Parathyroid adenoma (tissue), 2 donors: ENCODE results near the gene CD96.

ENCODE experiments used
- H2AFZ ChIP-seq: fragments of 300-600 bp; sonication (generic); one replicate; pipeline ENCODE4 v1.7.0; 2017; ENCODE audit warnings: antibody characterized with exemption, mild to moderate bottlenecking
- H3K27ac ChIP-seq: fragments of 300-600 bp; sonication (generic); one replicate; pipeline ENCODE4 v1.7.0; 2017
- H3K27me3 ChIP-seq: fragments of 300-600 bp; sonication (generic); one replicate; pipeline ENCODE4 v1.7.0; 2017; ENCODE audit warnings: low read length; ENCODE audit not compliant: control insufficient read depth, insufficient read depth
- H3K36me3 ChIP-seq: fragments of 300-600 bp; sonication (generic); one replicate; pipeline ENCODE4 v1.7.0; 2017; ENCODE audit warnings: low read length; ENCODE audit not compliant: control insufficient read depth, insufficient read depth
- H3K4me1 ChIP-seq: fragments of 300-600 bp; sonication (generic); one replicate; pipeline ENCODE4 v1.7.0; 2017; ENCODE audit warnings: control low read depth
- H3K4me2 ChIP-seq: fragments of 300-600 bp; sonication (generic); one replicate; pipeline ENCODE4 v1.7.0; 2017; ENCODE audit warnings: low read length
- H3K4me3 ChIP-seq: fragments of 300-600 bp; sonication (generic); one replicate; pipeline ENCODE4 v1.7.0; 2017; ENCODE audit warnings: low read depth, low read length
- H3K79me2 ChIP-seq: fragments of 300-600 bp; sonication (generic); one replicate; pipeline ENCODE4 v1.7.0; 2017; ENCODE audit warnings: control low read depth
- H3K9ac ChIP-seq: fragments of 300-600 bp; sonication (generic); one replicate; pipeline ENCODE4 v1.7.0; 2017; ENCODE audit warnings: mild to moderate bottlenecking
- H3K9me3 ChIP-seq: fragments of 300-600 bp; sonication (generic); one replicate; pipeline ENCODE4 v1.7.0; 2017; ENCODE audit warnings: low read length; ENCODE audit not compliant: control insufficient read depth
- CTCF ChIP-seq: fragments of 300-600 bp; sonication (generic); IDR thresholded peaks from one replicate; pipeline ENCODE4 v1.7.0; 2017; ENCODE audit warnings: antibody characterized with exemption, mild to moderate bottlenecking
- donor health status: primary hyperparathyroidism.

Gene CD96

GRCh38 chr3:111605018-111605417, 63.0 kb downstream of the CD96 start:
- Histone ChIP-seq H2AFZ (no peak overlapping the region), H3K27me3 (no peaks in the 10 kb centered on the region), H3K27ac (no peak overlapping the region), H3K36me3 (no peaks in the 10 kb centered on the region), H3K4me3 (no peak overlapping the region), H3K9ac (no peak overlapping the region), H3K4me1 (no peaks in the 10 kb centered on the region), H3K4me2 (no peak overlapping the region), H3K79me2 (no peaks in the 10 kb centered on the region), H3K9me3 (no peaks in the 10 kb centered on the region)
- TF ChIP-seq CTCF = no peak

GRCh38 chr3:111605493-111605892, 63.5 kb downstream of the CD96 start:
- Histone ChIP-seq H3K27ac (no peak overlapping the region), H3K79me2 (no peaks in the 10 kb centered on the region), H3K36me3 (no peaks in the 10 kb centered on the region), H3K4me3 (no peak overlapping the region), H3K9ac (no peak overlapping the region), H3K27me3 (no peaks in the 10 kb centered on the region), H3K4me1 (no peaks in the 10 kb centered on the region), H3K4me2 (no peak overlapping the region), H3K9me3 (no peaks in the 10 kb centered on the region), H2AFZ (no peak overlapping the region)
- TF ChIP-seq CTCF = no peak

GRCh38 chr3:111607240-111607920, 65.4 kb downstream of the CD96 start:
- H3K9ac ChIP-seq = no peak overlapping the region
- no peaks in the 10 kb centered on the region for H3K36me3 ChIP-seq
- no peaks in the 10 kb centered on the region for H3K9me3 ChIP-seq
- H3K27me3 ChIP-seq = no peaks in the 10 kb centered on the region
- no peaks in the 10 kb centered on the region for H3K79me2 ChIP-seq
- H3K4me1 ChIP-seq = no peaks in the 10 kb centered on the region
- H2AFZ ChIP-seq = no peak overlapping the region
- H3K4me3 ChIP-seq = no peak overlapping the region
- H3K27ac ChIP-seq = no peak overlapping the region
- no peak for TF ChIP-seq CTCF
- no peak overlapping the region for H3K4me2 ChIP-seq

- Histone ChIP-seq H3K4me2 (no peak overlapping the region), H3K27ac (no peak overlapping the region), H3K36me3 (no peaks in the 10 kb centered on the region), H3K4me1 (no peaks in the 10 kb centered on the region), H3K4me3 (no peak overlapping the region), H3K9ac (no peak overlapping the region), H3K9me3 (no peaks in the 10 kb centered on the region), H3K79me2 (no peaks in the 10 kb centered on the region), H2AFZ (no peak overlapping the region), H3K27me3 (no peaks in the 10 kb centered on the region)
- TF ChIP-seq CTCF = no peak
These were observed 66.4 kb downstream of the CD96 start for GRCh38 chr3:111608383-111608782.

- Histone ChIP-seq H3K9me3 (no peaks in the 10 kb centered on the region), H3K9ac (no peak overlapping the region), H3K27ac (no peak overlapping the region), H3K27me3 (no peaks in the 10 kb centered on the region), H3K4me1 (no peaks in the 10 kb centered on the region), H3K4me3 (no peak overlapping the region), H2AFZ (no peak overlapping the region), H3K36me3 (no peaks in the 10 kb centered on the region), H3K79me2 (no peaks in the 10 kb centered on the region), H3K4me2 (no peak overlapping the region)
- TF ChIP-seq CTCF = no peak
These were observed 67.7 kb downstream of the CD96 start for GRCh38 chr3:111609700-111610099.
